Mesendoderm (in vitro differentiated cells): ENCODE results near the gene KRI1.
"Not testable (repeated sequence)": the region's sequence is repeated elsewhere in the genome, so short reads cannot be mapped to it uniquely, and the experiment has no call there.

ENCODE experiments used
- DNase-seq: peaks from one replicate; pipeline ENCODE4 v3.0.0; 2013
- H2AK5ac ChIP-seq: 2 replicates; pipeline ENCODE4 v1.6.1; 2013; ENCODE audit warnings: low read length, inconsistent platforms
- H2BK120ac ChIP-seq: 2 replicates; pipeline ENCODE4 v1.6.1; 2013; ENCODE audit warnings: low read depth, mild to moderate bottlenecking, low read length, moderate library complexity, mixed read lengths
- H2BK15ac ChIP-seq: replicated peaks from 2 replicates; pipeline ENCODE4 v1.6.1; 2013; ENCODE audit warnings: low read depth, mild to moderate bottlenecking, moderate library complexity
- H2BK5ac ChIP-seq: 2 replicates; pipeline ENCODE4 v1.6.1; 2013; ENCODE audit warnings: low read length, inconsistent platforms
- H3K18ac ChIP-seq: 2 replicates; pipeline ENCODE4 v1.6.1; 2013; ENCODE audit warnings: mild to moderate bottlenecking, low read length, mixed read lengths
- H3K23ac ChIP-seq: one replicate; pipeline ENCODE4 v1.6.1; 2013; ENCODE audit warnings: low read length
- H3K27ac ChIP-seq: 2 replicates; pipeline ENCODE4 v1.5.1; 2013; ENCODE audit warnings: low read depth, mild to moderate bottlenecking, inconsistent platforms, low read length, moderate library complexity
- H3K27me3 ChIP-seq: 2 replicates; pipeline ENCODE4 v1.6.1; 2013; ENCODE audit warnings: low read length, control low read depth, mild to moderate bottlenecking, inconsistent platforms; ENCODE audit not compliant: insufficient read depth, poor library complexity
- H3K36me3 ChIP-seq: 2 replicates; pipeline ENCODE4 v1.6.1; 2013; ENCODE audit warnings: low read length, inconsistent platforms; ENCODE audit not compliant: control insufficient read depth, insufficient read depth
- H3K4ac ChIP-seq: one replicate; pipeline ENCODE4 v1.6.1; 2013; ENCODE audit warnings: low read depth, mild to moderate bottlenecking, low read length, moderate library complexity
- H3K4me1 ChIP-seq: 2 replicates; pipeline ENCODE4 v1.6.1; 2013; ENCODE audit warnings: low read depth, low read length, inconsistent platforms; ENCODE audit not compliant: control insufficient read depth
- H3K4me2 ChIP-seq: 2 replicates; pipeline ENCODE4 v1.6.1; 2013; ENCODE audit warnings: low read length
- H3K4me3 ChIP-seq: 2 replicates; pipeline ENCODE4 v1.5.1; 2013; ENCODE audit warnings: mild to moderate bottlenecking, low read length
- H3K56ac ChIP-seq: one replicate; pipeline ENCODE4 v1.6.1; 2013; ENCODE audit warnings: low read length
- H3K79me1 ChIP-seq: 2 replicates; pipeline ENCODE4 v1.6.1; 2013; ENCODE audit warnings: low read length, inconsistent platforms
- H3K79me2 ChIP-seq: 2 replicates; pipeline ENCODE4 v1.6.1; 2013; ENCODE audit warnings: mild to moderate bottlenecking, low read length; ENCODE audit not compliant: control insufficient read depth, insufficient read depth
- H3K9ac ChIP-seq: 2 replicates; pipeline ENCODE4 v1.6.1; 2013; ENCODE audit warnings: low read length, inconsistent platforms
- H4K5ac ChIP-seq: one replicate; pipeline ENCODE4 v1.6.1; 2013; ENCODE audit warnings: low read length
- H4K8ac ChIP-seq: one replicate; pipeline ENCODE4 v1.6.1; 2013; ENCODE audit warnings: low read depth, mild to moderate bottlenecking, control low read depth, low read length, moderate library complexity
- WGBS: extraction: QIAGEN DNeasy Blood & Tissue Kit; methylation state at CpG from one replicate; pipeline ENCODE4 v1.1.7; 2013; ENCODE audit warnings: low lambda C conversion rate, missing lambda C conversion rate; ENCODE audit not compliant: insufficient coverage; ENCODE audit errors: extremely low coverage; 5-methylcytosine and 5-hydroxymethylcytosine counted together

Gene KRI1

GRCh38 chr19:10537668-10538067, 28.1 kb downstream of the KRI1 start:
- Histone ChIP-seq H3K4ac (no peak overlapping the region), H2AK5ac (no peak overlapping the region), H3K79me2 (no peaks in the 10 kb centered on the region), H2BK5ac (no peak overlapping the region), H2BK15ac (no peak overlapping the region), H3K18ac (no peak overlapping the region), H3K4me3 (no peak overlapping the region), H3K27ac (no peak overlapping the region), H3K4me2 (no peak overlapping the region), H4K5ac (no peak overlapping the region), H3K36me3 (no peaks in the 10 kb centered on the region), H3K23ac (no peak overlapping the region), H2BK120ac (no peak overlapping the region), H3K9ac (no peak overlapping the region), H3K79me1 (no peaks in the 10 kb centered on the region), H4K8ac (no peak overlapping the region), H3K56ac (no peak overlapping the region), H3K4me1 (no peaks in the 10 kb centered on the region), H3K27me3 (no peaks in the 10 kb centered on the region)
- no peak for DNase-seq
- no CpG with 5 or more reads among the region's 11 CpGs for WGBS

- H2BK5ac ChIP-seq: no peak overlapping the region
- H3K4ac ChIP-seq: no peak overlapping the region
- no peaks in the 10 kb centered on the region for H3K4me1 ChIP-seq
- no peak overlapping the region for H4K8ac ChIP-seq
- DNase-seq: no peak
- H3K18ac ChIP-seq: no peak overlapping the region
- H3K23ac ChIP-seq: no peak overlapping the region
- no peaks in the 10 kb centered on the region for H3K79me2 ChIP-seq
- no peak overlapping the region for H3K4me2 ChIP-seq
- no peaks in the 10 kb centered on the region for H3K79me1 ChIP-seq
- H4K5ac ChIP-seq: no peak overlapping the region
- H3K27me3 ChIP-seq: no peaks in the 10 kb centered on the region
- no peak overlapping the region for H3K4me3 ChIP-seq
- no peak overlapping the region for H3K27ac ChIP-seq
- no peak overlapping the region for H2AK5ac ChIP-seq
- H3K9ac ChIP-seq: no peak overlapping the region
- no CpG with 5 or more reads among the region's 6 CpGs for WGBS
- no peak overlapping the region for H3K56ac ChIP-seq
- H3K36me3 ChIP-seq: no peaks in the 10 kb centered on the region
- no peak overlapping the region for H2BK120ac ChIP-seq
- H2BK15ac ChIP-seq: no peak overlapping the region
These were observed 30.2 kb downstream of the KRI1 start for GRCh38 chr19:10535613-10536012.

GRCh38 chr19:10533646-10534386, 32.0 kb downstream of the KRI1 start:
- Histone ChIP-seq H3K79me2 (no peaks in the 10 kb centered on the region), H2AK5ac (no peak overlapping the region), H3K27ac (no peak overlapping the region), H2BK120ac (no peak overlapping the region), H3K18ac (no peak overlapping the region), H3K4ac (no peak overlapping the region), H3K27me3 (no peaks in the 10 kb centered on the region), H3K4me3 (no peak overlapping the region), H4K5ac (no peak overlapping the region), H3K36me3 (no peaks in the 10 kb centered on the region), H3K4me1 (no peaks in the 10 kb centered on the region), H3K4me2 (no peak overlapping the region), H3K79me1 (no peaks in the 10 kb centered on the region), H3K9ac (no peak overlapping the region), H3K23ac (no peak overlapping the region), H2BK15ac (no peak overlapping the region), H4K8ac (no peak overlapping the region), H2BK5ac (no peak overlapping the region), H3K56ac (no peak overlapping the region)
- no CpG with 5 or more reads among the region's 10 CpGs for WGBS
- no peak for DNase-seq

- DNase-seq: no peak
- no peak overlapping the region for H3K4me3 ChIP-seq
- H3K23ac ChIP-seq: no peak overlapping the region
- no peak overlapping the region for H3K18ac ChIP-seq
- no peaks in the 10 kb centered on the region for H3K4me1 ChIP-seq
- no peak overlapping the region for H3K56ac ChIP-seq
- H3K4ac ChIP-seq: no peak overlapping the region
- H3K9ac ChIP-seq: no peak overlapping the region
- no peak overlapping the region for H3K27ac ChIP-seq
- no peaks in the 10 kb centered on the region for H3K79me1 ChIP-seq
- H2BK15ac ChIP-seq: no peak overlapping the region
- H3K79me2 ChIP-seq: no peaks in the 10 kb centered on the region
- no peak overlapping the region for H4K5ac ChIP-seq
- WGBS: no CpG with 5 or more reads among the region's 1 CpG
- no peak overlapping the region for H4K8ac ChIP-seq
- H2BK5ac ChIP-seq: no peak overlapping the region
- H3K27me3 ChIP-seq: no peaks in the 10 kb centered on the region
- H3K36me3 ChIP-seq: no peaks in the 10 kb centered on the region
- H2BK120ac ChIP-seq: no peak overlapping the region
- no peak overlapping the region for H3K4me2 ChIP-seq
- no peak overlapping the region for H2AK5ac ChIP-seq
These were observed 33.4 kb downstream of the KRI1 start for GRCh38 chr19:10532457-10532856.

- not testable (repeated sequence) for H3K79me2 ChIP-seq, H3K4ac ChIP-seq, H3K23ac ChIP-seq, H2BK120ac ChIP-seq, H3K56ac ChIP-seq, H3K9ac ChIP-seq, H2AK5ac ChIP-seq, H4K5ac ChIP-seq, H4K8ac ChIP-seq, H3K79me1 ChIP-seq, H3K27ac ChIP-seq, H3K36me3 ChIP-seq, H3K4me2 ChIP-seq, H3K27me3 ChIP-seq, H3K18ac ChIP-seq, DNase-seq, H2BK15ac ChIP-seq, H3K4me1 ChIP-seq, H3K4me3 ChIP-seq, H2BK5ac ChIP-seq
- WGBS: no CpG with 5 or more reads among the region's 8 CpGs
These were observed 38.9 kb downstream of the KRI1 start for GRCh38 chr19:10526887-10527286.

GRCh38 chr19:10525636-10526035, 40.2 kb downstream of the KRI1 start:
- no peaks in the 10 kb centered on the region for H3K4me1 ChIP-seq
- H3K23ac ChIP-seq: no peak overlapping the region
- no peak overlapping the region for H3K4ac ChIP-seq
- no peak overlapping the region for H4K8ac ChIP-seq
- DNase-seq: no peak
- no peaks in the 10 kb centered on the region for H3K79me1 ChIP-seq
- H2BK5ac ChIP-seq: no peak overlapping the region
- H4K5ac ChIP-seq: no peak overlapping the region
- no peaks in the 10 kb centered on the region for H3K79me2 ChIP-seq
- H3K9ac ChIP-seq: no peak overlapping the region
- no peaks in the 10 kb centered on the region for H3K36me3 ChIP-seq
- no peak overlapping the region for H3K4me3 ChIP-seq
- H3K27ac ChIP-seq: no peak overlapping the region
- no CpG with 5 or more reads among the region's 7 CpGs for WGBS
- H2BK15ac ChIP-seq: no peak overlapping the region
- H3K27me3 ChIP-seq: no peaks in the 10 kb centered on the region
- H3K56ac ChIP-seq: no peak overlapping the region
- no peak overlapping the region for H2AK5ac ChIP-seq
- no peak overlapping the region for H3K18ac ChIP-seq
- H3K4me2 ChIP-seq: no peak overlapping the region
- no peak overlapping the region for H2BK120ac ChIP-seq
